ENCODE measurements around the gene PI3. TPM values are rescaled to one million over a fixed set of nuclear protein-coding genes. Genes with fewer than 3 reads are reported as not detected.

PI3 gene
- total and polyA plus RNA-seq, 2 donors (not counting 1 experiment from before 2014, with no cell fraction given) = not detected

GRCh38 chr20:45156713-45157112 is 18.0 kb upstream of the PI3 start:
- Histone ChIP-seq H3K9me3 (ENCODE audit: control insufficient read depth, insufficient read depth, low read depth, low read length) (no peaks in the 10 kb centered on the region), H2AFZ (ENCODE audit: low read length) (no peak overlapping the region), H3K27ac (ENCODE audit: insufficient read depth, low read length) (no peak overlapping the region), H3K27me3 (ENCODE audit: control insufficient read depth, insufficient read depth, low read length) (no peaks in the 10 kb centered on the region), H3K4me1 (ENCODE audit: control insufficient read depth, extremely low read depth, insufficient read depth, low read length) (no peaks in the 10 kb centered on the region), H3K79me2 (ENCODE audit: control insufficient read depth, insufficient read depth, low read length) (no peaks in the 10 kb centered on the region), H3K4me2 (ENCODE audit: extremely low read depth, insufficient read depth, low read length) (no peak overlapping the region), H3K9ac (ENCODE audit: insufficient read depth, low read length) (no peak overlapping the region), H3K4me3 (replicated peaks in 1 of 4; ENCODE audit: control extremely low read depth in 1 of 4, insufficient read depth in 1 of 4, low read depth in 3 of 4, low read length in 4 of 4) (no peak overlapping the region), H3K36me3 (ENCODE audit: control insufficient read depth, insufficient read depth, low read length) (no peaks in the 10 kb centered on the region), H4K20me1 (ENCODE audit: control insufficient read depth, extremely low read depth, insufficient read depth, low read length) (no peaks in the 10 kb centered on the region)
- no peak for DNase-seq (ENCODE audit: low read depth in 2 of 2)
- TF ChIP-seq CTCF (conservative IDR thresholded peaks at IDR 0.05 in 1 of 2, IDR thresholded peaks at IDR 0.05 in 1 of 2; ENCODE audit: low read depth in 1 of 2, low read length in 2 of 2) (no peak), EZH2 (IDR thresholded peaks at IDR 0.05; ENCODE audit: low read length, missing control alignments) (no peak)

GRCh38 chr20:45157962-45158361 is 16.7 kb upstream of the PI3 start:
- Histone ChIP-seq H3K9ac (ENCODE audit: insufficient read depth, low read length) (no peak overlapping the region), H3K4me2 (ENCODE audit: extremely low read depth, insufficient read depth, low read length) (no peak overlapping the region), H3K9me3 (ENCODE audit: control insufficient read depth, insufficient read depth, low read depth, low read length) (no peaks in the 10 kb centered on the region), H3K4me3 (replicated peaks in 1 of 4; ENCODE audit: control extremely low read depth in 1 of 4, insufficient read depth in 1 of 4, low read depth in 3 of 4, low read length in 4 of 4) (no peak overlapping the region), H2AFZ (ENCODE audit: low read length) (no peak overlapping the region), H3K27me3 (ENCODE audit: control insufficient read depth, insufficient read depth, low read length) (no peaks in the 10 kb centered on the region), H3K36me3 (ENCODE audit: control insufficient read depth, insufficient read depth, low read length) (no peaks in the 10 kb centered on the region), H4K20me1 (ENCODE audit: control insufficient read depth, extremely low read depth, insufficient read depth, low read length) (no peaks in the 10 kb centered on the region), H3K27ac (ENCODE audit: insufficient read depth, low read length) (no peak overlapping the region), H3K79me2 (ENCODE audit: control insufficient read depth, insufficient read depth, low read length) (no peaks in the 10 kb centered on the region), H3K4me1 (ENCODE audit: control insufficient read depth, extremely low read depth, insufficient read depth, low read length) (no peaks in the 10 kb centered on the region)
- peak; percentile 78 to 85 for DNase-seq (ENCODE audit: low read depth in 2 of 2)
- no peak for TF ChIP-seq CTCF (conservative IDR thresholded peaks at IDR 0.05 in 1 of 2, IDR thresholded peaks at IDR 0.05 in 1 of 2; ENCODE audit: low read depth in 1 of 2, low read length in 2 of 2)
- TF ChIP-seq EZH2 (IDR thresholded peaks at IDR 0.05; ENCODE audit: low read length, missing control alignments) = no peak

- H4K20me1 ChIP-seq (ENCODE audit: control insufficient read depth, extremely low read depth, insufficient read depth, low read length) = no peaks in the 10 kb centered on the region
- no peak overlapping the region for H3K27ac ChIP-seq (ENCODE audit: insufficient read depth, low read length)
- no peaks in the 10 kb centered on the region for H3K79me2 ChIP-seq (ENCODE audit: control insufficient read depth, insufficient read depth, low read length)
- no peak overlapping the region for H3K4me3 ChIP-seq (replicated peaks in 1 of 4; ENCODE audit: control extremely low read depth in 1 of 4, insufficient read depth in 1 of 4, low read depth in 3 of 4, low read length in 4 of 4)
- no peak overlapping the region for H3K4me2 ChIP-seq (ENCODE audit: extremely low read depth, insufficient read depth, low read length)
- no peak overlapping the region for H3K9ac ChIP-seq (ENCODE audit: insufficient read depth, low read length)
- no peak overlapping the region for H2AFZ ChIP-seq (ENCODE audit: low read length)
- no peaks in the 10 kb centered on the region for H3K4me1 ChIP-seq (ENCODE audit: control insufficient read depth, extremely low read depth, insufficient read depth, low read length)
- H3K36me3 ChIP-seq (ENCODE audit: control insufficient read depth, insufficient read depth, low read length) = no peaks in the 10 kb centered on the region
- no peaks in the 10 kb centered on the region for H3K27me3 ChIP-seq (ENCODE audit: control insufficient read depth, insufficient read depth, low read length)
- no peaks in the 10 kb centered on the region for H3K9me3 ChIP-seq (ENCODE audit: control insufficient read depth, insufficient read depth, low read depth, low read length)
- TF ChIP-seq CTCF (conservative IDR thresholded peaks at IDR 0.05 in 1 of 2, IDR thresholded peaks at IDR 0.05 in 1 of 2; ENCODE audit: low read depth in 1 of 2, low read length in 2 of 2) = no peak
- TF ChIP-seq EZH2 (IDR thresholded peaks at IDR 0.05; ENCODE audit: low read length, missing control alignments) = no peak
- DNase-seq (ENCODE audit: low read depth in 2 of 2) = no peak
These were observed 11.5 kb upstream of the PI3 start for GRCh38 chr20:45163083-45163803.

Data from fibroblast of lung (primary cell).